B cell (primary cell): ENCODE results near the gene CD200R1L.

ENCODE experiments used
- EZH2 ChIP-seq: IDR thresholded peaks from 2 replicates; pipeline ENCODE4 v1.6.1; 2012; ENCODE audit warnings: borderline replicate concordance, low read depth, mild to moderate bottlenecking, moderate library complexity, low read length; ENCODE audit not compliant: insufficient read depth, poor library complexity, severe bottlenecking
- TF ChIP-seq, protein P1 (sequence below): fragments of 200-600 bp; IDR thresholded peaks from one replicate; pipeline ENCODE4 v1.8.0; 2022; ENCODE audit warnings: antibody characterized with exemption, mild to moderate bottlenecking

DNA sequence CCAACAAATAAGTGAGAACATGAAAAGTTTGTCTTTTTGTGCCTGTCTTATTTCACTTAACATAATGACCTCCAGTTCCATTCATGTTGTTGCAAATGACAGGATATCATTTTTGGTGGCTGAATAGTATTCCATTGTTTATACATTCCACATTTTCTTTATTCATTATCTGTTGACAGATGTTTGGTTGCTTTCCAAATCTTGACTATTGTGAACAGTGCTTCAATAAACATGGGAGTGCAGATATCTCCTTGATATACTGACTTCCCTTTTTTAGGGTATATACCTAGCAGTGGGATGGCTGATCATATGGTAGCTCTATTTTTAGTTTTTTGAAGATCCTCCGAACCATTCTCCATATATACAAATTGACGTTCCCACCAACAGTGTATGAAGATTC, 19.1 kb upstream of the CD200R1L start:
- TF ChIP-seq, protein P1, sequence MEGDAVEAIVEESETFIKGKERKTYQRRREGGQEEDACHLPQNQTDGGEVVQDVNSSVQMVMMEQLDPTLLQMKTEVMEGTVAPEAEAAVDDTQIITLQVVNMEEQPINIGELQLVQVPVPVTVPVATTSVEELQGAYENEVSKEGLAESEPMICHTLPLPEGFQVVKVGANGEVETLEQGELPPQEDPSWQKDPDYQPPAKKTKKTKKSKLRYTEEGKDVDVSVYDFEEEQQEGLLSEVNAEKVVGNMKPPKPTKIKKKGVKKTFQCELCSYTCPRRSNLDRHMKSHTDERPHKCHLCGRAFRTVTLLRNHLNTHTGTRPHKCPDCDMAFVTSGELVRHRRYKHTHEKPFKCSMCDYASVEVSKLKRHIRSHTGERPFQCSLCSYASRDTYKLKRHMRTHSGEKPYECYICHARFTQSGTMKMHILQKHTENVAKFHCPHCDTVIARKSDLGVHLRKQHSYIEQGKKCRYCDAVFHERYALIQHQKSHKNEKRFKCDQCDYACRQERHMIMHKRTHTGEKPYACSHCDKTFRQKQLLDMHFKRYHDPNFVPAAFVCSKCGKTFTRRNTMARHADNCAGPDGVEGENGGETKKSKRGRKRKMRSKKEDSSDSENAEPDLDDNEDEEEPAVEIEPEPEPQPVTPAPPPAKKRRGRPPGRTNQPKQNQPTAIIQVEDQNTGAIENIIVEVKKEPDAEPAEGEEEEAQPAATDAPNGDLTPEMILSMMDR = no peak
- no peak for TF ChIP-seq EZH2
